GM23338 (cell line): Measurements from ENCODE around the gene PAIP2B. TPM values are rescaled to one million over a fixed set of nuclear protein-coding genes. Genes with fewer than 3 reads are reported as not detected.

Experiments
- ATAC-seq: fragments of 200-7000 bp; cut with Tn5 transposase; 3 replicates; pipeline ENCODE4 v1.9.1; 2020
- DNase-seq: peaks from one replicate; pipeline ENCODE4 v3.0.0-alpha.2; 2015; ENCODE audit warnings: low spot score
- H2AFZ ChIP-seq: fragments of 200-600 bp; sonication (generic); 2 replicates; pipeline ENCODE4 v1.8.0; 2016; ENCODE audit warnings: antibody characterized with exemption, mild to moderate bottlenecking, moderate library complexity
- H3F3A ChIP-seq: fragments of 200-600 bp; sonication (generic); replicated peaks from 2 replicates; pipeline ENCODE4 v1.8.0; 2017; ENCODE audit warnings: antibody characterized with exemption, mixed run types, low read depth
- H3K27ac ChIP-seq: fragments of 200-600 bp; sonication (generic); 2 replicates; pipeline ENCODE4 v1.6.1; 2016; ENCODE audit warnings: low read depth
- H3K27me3 ChIP-seq: fragments of 200-600 bp; sonication (generic); 2 replicates; pipeline ENCODE4 v1.8.0; 2016; ENCODE audit warnings: mild to moderate bottlenecking, mixed run types, moderate library complexity; ENCODE audit not compliant: insufficient read depth
- H3K36me3 ChIP-seq: fragments of 200-600 bp; sonication (generic); 2 replicates; pipeline ENCODE4 v1.8.0; 2016; ENCODE audit warnings: mild to moderate bottlenecking; ENCODE audit not compliant: insufficient read depth
- H3K4me1 ChIP-seq: fragments of 200-600 bp; sonication (generic); 2 replicates; pipeline ENCODE4 v1.8.0; 2016; ENCODE audit warnings: mild to moderate bottlenecking, moderate library complexity; ENCODE audit not compliant: insufficient read depth
- H3K4me2 ChIP-seq: fragments of 200-600 bp; sonication (generic); 2 replicates; pipeline ENCODE4 v1.7.1; 2017; ENCODE audit warnings: mixed run types
- H3K4me3 ChIP-seq: fragments of 200-600 bp; sonication (generic); 2 replicates; pipeline ENCODE4 v1.6.1; 2016; ENCODE audit warnings: mixed run types
- H3K79me2 ChIP-seq: fragments of 200-600 bp; sonication (generic); replicated peaks from 2 replicates; pipeline ENCODE4 v1.8.0; 2017; ENCODE audit warnings: mild to moderate bottlenecking; ENCODE audit not compliant: insufficient read depth
- H3K9me2 ChIP-seq: fragments of 200-600 bp; sonication (generic); 2 replicates; pipeline ENCODE4 v1.8.0; 2017; ENCODE audit not compliant: insufficient read depth
- H4K20me1 ChIP-seq: fragments of 200-600 bp; sonication (generic); replicated peaks from 2 replicates; pipeline ENCODE4 v1.8.0; 2017; ENCODE audit warnings: mild to moderate bottlenecking; ENCODE audit not compliant: insufficient read depth
- H3K27ac Mint-ChIP-seq: 2 replicates; pipeline ENCODE4 v1.8.0; 2020; ENCODE audit warnings: inconsistent platforms, mild to moderate bottlenecking, moderate library complexity, mixed read lengths
- H3K27me3 Mint-ChIP-seq: 3 replicates; pipeline ENCODE4 v1.8.0; 2022; ENCODE audit warnings: low read depth, mild to moderate bottlenecking, moderate library complexity, mixed read lengths, inconsistent platforms; ENCODE audit not compliant: insufficient read depth, poor library complexity
- H3K36me3 Mint-ChIP-seq: 3 replicates; pipeline ENCODE4 v1.8.0; 2021; ENCODE audit warnings: low read depth, mild to moderate bottlenecking, inconsistent platforms, moderate library complexity, mixed read lengths
- H3K4me1 Mint-ChIP-seq: 3 replicates; pipeline ENCODE4 v1.8.0; 2020; ENCODE audit warnings: mild to moderate bottlenecking, inconsistent platforms, mixed read lengths
- H3K4me3 Mint-ChIP-seq: 3 replicates; pipeline ENCODE4 v1.8.0; 2021; ENCODE audit warnings: moderate library complexity, mild to moderate bottlenecking, inconsistent platforms, mixed read lengths
- H3K9me3 Mint-ChIP-seq: 3 replicates; pipeline ENCODE4 v1.8.0; 2020; ENCODE audit warnings: moderate library complexity, mild to moderate bottlenecking, inconsistent platforms, mixed read lengths
- CREB1 ChIP-seq: fragments of 250-450 bp; sonication (Bioruptor Pico); IDR thresholded peaks from 2 replicates; pipeline ENCODE4 v1.5.0; 2020; ENCODE audit warnings: low read depth, mild to moderate bottlenecking, moderate library complexity
- EZH2 ChIP-seq: fragments of 200-600 bp; sonication (generic); IDR thresholded peaks from one replicate; pipeline ENCODE4 v1.8.0; 2017; ENCODE audit warnings: antibody characterized with exemption, mild to moderate bottlenecking, low read depth; ENCODE audit not compliant: unreplicated experiment
- EZH2phosphoT487 ChIP-seq: fragments of 200-600 bp; sonication (generic); IDR thresholded peaks from one replicate; pipeline ENCODE4 v1.8.1; 2018; ENCODE audit warnings: antibody characterized with exemption; ENCODE audit not compliant: unreplicated experiment
- JUNB ChIP-seq: IDR thresholded peaks from one replicate; pipeline ENCODE4 v1.6.1; 2016; ENCODE audit warnings: antibody characterized with exemption; ENCODE audit not compliant: unreplicated experiment
- NANOG ChIP-seq: IDR thresholded peaks from 2 replicates; pipeline ENCODE4 v1.6.1; 2016; ENCODE audit warnings: antibody characterized with exemption, borderline replicate concordance
- POLR2AphosphoS5 ChIP-seq: IDR thresholded peaks from 2 replicates; pipeline ENCODE4 v1.6.1; 2016; ENCODE audit warnings: antibody characterized with exemption, low read depth
- STAT1 ChIP-seq: IDR thresholded peaks from one replicate; pipeline ENCODE4 v1.6.1; 2016; ENCODE audit warnings: antibody characterized with exemption; ENCODE audit not compliant: unreplicated experiment
- ZNF114 ChIP-seq: fragments of 250-450 bp; sonication (Bioruptor Pico); IDR thresholded peaks from 2 replicates; pipeline ENCODE4 v1.5.0; 2020; ENCODE audit warnings: mild to moderate bottlenecking, moderate library complexity
- ZNF331 ChIP-seq: fragments of 250-450 bp; sonication (Bioruptor Pico); IDR thresholded peaks from 2 replicates; pipeline ENCODE4 v1.5.0; 2020; ENCODE audit warnings: low read depth, mild to moderate bottlenecking, moderate library complexity
- polyA plus RNA-seq: library from polyadenylated mRNA; unstranded; fragments of >200 nt; fragmentation: Nextera tagmentation; extraction: Ambion mirVana; gene quantifications from 2 replicates; pipeline ENCODE4 v1.2.1, GENCODE V29; 2016
- total RNA-seq: library from RNA; depleted of rRNA; stranded (reverse); fragments of >200 nt; shearing (Covaris generic); gene quantifications from 2 replicates; pipeline ENCODE4 v1.2.3, GENCODE V29; 2014
- TF ChIP-seq, protein P1 (sequence below): fragments of 250-450 bp; sonication (Bioruptor Pico); IDR thresholded peaks from 2 replicates; pipeline ENCODE4 v1.5.0; 2020; ENCODE audit warnings: mild to moderate bottlenecking, moderate library complexity
- TF ChIP-seq, protein P2 (sequence below): IDR thresholded peaks from 2 replicates; pipeline ENCODE4 v1.6.1; 2016; ENCODE audit warnings: antibody characterized with exemption
- TF ChIP-seq, protein P3 (sequence below), 2 experiments: fragments of 200-600 bp in 1 of 2; sonication (generic) in 1 of 2; conservative IDR thresholded peaks; 2 replicates each; pipeline versions ENCODE4 v1.5.1 to v1.6.1; 2016 to 2017; ENCODE audit warnings: antibody characterized with exemption in 2 of 2, low read depth in 2 of 2, mild to moderate bottlenecking in 2 of 2, moderate library complexity in 1 of 2
- TF ChIP-seq, protein P4 (sequence below): IDR thresholded peaks from one replicate; pipeline ENCODE4 v1.6.1; 2018; ENCODE audit warnings: antibody characterized with exemption; ENCODE audit not compliant: unreplicated experiment

PAIP2B gene
- total and polyA plus RNA-seq, 2 experiments from 2014 or later = 7.6 to 29.7 TPM

DNA sequence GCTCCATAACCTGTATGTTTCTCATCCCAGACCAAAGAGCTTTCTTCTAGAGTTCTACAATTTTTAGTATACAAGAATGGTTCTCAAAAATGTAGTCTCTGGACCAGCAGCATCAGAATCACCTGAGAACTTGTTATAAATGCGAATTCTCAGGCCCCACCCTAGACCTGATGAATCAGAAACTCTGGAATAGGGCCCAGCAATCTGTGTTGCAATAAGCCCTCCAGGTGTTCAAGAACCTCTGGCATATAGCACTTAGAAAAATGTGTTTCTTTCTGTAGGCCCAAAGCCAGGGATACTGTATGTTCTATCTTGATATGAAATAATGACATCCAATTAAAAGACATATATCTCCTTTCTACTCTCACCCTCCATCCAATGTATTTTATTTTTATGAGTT lies 10.4 kb downstream of the PAIP2B start:
- H3K9me2 ChIP-seq = no peaks in the 10 kb centered on the region
- H4K20me1 ChIP-seq = peaks cover 12% of the 10 kb centered on the region
- no peak overlapping the region for H3K27ac ChIP-seq
- H3K4me3 ChIP-seq = no peak overlapping the region
- H2AFZ ChIP-seq = no peak overlapping the region
- H3F3A ChIP-seq = no peaks in the 10 kb centered on the region
- Mint-ChIP-seq H3K27me3 (peaks cover 3% of the 10 kb centered on the region), H3K4me3 (no peak overlapping the region), H3K4me1 (no peaks in the 10 kb centered on the region), H3K9me3 (no peaks in the 10 kb centered on the region; the same call in 2 of the 3 replicates), H3K36me3 (0 out of 3 replicates have a peak, but pooled peaks cover 3% of the 10 kb centered on the region), H3K27ac (no peak overlapping the region)
- no peaks in the 10 kb centered on the region for H3K27me3 ChIP-seq
- no peaks in the 10 kb centered on the region for H3K4me1 ChIP-seq
- no peak overlapping the region for H3K4me2 ChIP-seq
- no peak for ATAC-seq
- TF ChIP-seq POLR2AphosphoS5 (no peak), NANOG (no peak), JUNB (no peak), EZH2 (no peak), CREB1 (CRISPR knock-in tag) (no peak), STAT1 (no peak), EZH2phosphoT487 (no peak), ZNF114 (no peak), ZNF331 (CRISPR knock-in tag) (no peak)
- TF ChIP-seq, protein P1, sequence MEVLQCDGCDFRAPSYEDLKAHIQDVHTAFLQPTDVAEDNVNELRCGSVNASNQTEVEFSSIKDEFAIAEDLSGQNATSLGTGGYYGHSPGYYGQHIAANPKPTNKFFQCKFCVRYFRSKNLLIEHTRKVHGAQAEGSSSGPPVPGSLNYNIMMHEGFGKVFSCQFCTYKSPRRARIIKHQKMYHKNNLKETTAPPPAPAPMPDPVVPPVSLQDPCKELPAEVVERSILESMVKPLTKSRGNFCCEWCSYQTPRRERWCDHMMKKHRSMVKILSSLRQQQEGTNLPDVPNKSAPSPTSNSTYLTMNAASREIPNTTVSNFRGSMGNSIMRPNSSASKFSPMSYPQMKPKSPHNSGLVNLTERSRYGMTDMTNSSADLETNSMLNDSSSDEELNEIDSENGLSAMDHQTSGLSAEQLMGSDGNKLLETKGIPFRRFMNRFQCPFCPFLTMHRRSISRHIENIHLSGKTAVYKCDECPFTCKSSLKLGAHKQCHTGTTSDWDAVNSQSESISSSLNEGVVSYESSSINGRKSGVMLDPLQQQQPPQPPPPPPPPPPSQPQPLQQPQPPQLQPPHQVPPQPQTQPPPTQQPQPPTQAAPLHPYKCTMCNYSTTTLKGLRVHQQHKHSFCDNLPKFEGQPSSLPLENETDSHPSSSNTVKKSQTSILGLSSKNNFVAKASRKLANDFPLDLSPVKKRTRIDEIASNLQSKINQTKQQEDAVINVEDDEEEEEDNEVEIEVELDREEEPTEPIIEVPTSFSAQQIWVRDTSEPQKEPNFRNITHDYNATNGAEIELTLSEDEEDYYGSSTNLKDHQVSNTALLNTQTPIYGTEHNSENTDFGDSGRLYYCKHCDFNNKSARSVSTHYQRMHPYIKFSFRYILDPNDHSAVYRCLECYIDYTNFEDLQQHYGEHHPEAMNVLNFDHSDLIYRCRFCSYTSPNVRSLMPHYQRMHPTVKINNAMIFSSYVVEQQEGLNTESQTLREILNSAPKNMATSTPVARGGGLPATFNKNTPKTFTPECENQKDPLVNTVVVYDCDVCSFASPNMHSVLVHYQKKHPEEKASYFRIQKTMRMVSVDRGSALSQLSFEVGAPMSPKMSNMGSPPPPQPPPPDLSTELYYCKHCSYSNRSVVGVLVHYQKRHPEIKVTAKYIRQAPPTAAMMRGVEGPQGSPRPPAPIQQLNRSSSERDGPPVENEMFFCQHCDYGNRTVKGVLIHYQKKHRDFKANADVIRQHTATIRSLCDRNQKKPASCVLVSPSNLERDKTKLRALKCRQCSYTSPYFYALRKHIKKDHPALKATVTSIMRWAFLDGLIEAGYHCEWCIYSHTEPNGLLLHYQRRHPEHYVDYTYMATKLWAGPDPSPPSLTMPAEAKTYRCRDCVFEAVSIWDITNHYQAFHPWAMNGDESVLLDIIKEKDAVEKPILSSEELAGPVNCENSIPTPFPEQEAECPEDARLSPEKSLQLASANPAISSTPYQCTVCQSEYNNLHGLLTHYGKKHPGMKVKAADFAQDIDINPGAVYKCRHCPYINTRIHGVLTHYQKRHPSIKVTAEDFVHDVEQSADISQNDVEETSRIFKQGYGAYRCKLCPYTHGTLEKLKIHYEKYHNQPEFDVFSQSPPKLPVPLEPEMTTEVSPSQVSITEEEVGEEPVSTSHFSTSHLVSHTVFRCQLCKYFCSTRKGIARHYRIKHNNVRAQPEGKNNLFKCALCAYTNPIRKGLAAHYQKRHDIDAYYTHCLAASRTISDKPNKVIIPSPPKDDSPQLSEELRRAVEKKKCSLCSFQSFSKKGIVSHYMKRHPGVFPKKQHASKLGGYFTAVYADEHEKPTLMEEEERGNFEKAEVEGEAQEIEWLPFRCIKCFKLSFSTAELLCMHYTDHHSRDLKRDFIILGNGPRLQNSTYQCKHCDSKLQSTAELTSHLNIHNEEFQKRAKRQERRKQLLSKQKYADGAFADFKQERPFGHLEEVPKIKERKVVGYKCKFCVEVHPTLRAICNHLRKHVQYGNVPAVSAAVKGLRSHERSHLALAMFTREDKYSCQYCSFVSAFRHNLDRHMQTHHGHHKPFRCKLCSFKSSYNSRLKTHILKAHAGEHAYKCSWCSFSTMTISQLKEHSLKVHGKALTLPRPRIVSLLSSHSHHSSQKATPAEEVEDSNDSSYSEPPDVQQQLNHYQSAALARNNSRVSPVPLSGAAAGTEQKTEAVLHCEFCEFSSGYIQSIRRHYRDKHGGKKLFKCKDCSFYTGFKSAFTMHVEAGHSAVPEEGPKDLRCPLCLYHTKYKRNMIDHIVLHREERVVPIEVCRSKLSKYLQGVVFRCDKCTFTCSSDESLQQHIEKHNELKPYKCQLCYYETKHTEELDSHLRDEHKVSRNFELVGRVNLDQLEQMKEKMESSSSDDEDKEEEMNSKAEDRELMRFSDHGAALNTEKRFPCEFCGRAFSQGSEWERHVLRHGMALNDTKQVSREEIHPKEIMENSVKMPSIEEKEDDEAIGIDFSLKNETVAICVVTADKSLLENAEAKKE (CRISPR knock-in tag) = no peak
- TF ChIP-seq, protein P2, sequence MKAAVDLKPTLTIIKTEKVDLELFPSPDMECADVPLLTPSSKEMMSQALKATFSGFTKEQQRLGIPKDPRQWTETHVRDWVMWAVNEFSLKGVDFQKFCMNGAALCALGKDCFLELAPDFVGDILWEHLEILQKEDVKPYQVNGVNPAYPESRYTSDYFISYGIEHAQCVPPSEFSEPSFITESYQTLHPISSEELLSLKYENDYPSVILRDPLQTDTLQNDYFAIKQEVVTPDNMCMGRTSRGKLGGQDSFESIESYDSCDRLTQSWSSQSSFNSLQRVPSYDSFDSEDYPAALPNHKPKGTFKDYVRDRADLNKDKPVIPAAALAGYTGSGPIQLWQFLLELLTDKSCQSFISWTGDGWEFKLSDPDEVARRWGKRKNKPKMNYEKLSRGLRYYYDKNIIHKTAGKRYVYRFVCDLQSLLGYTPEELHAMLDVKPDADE = no peak
- TF ChIP-seq, protein P3, sequence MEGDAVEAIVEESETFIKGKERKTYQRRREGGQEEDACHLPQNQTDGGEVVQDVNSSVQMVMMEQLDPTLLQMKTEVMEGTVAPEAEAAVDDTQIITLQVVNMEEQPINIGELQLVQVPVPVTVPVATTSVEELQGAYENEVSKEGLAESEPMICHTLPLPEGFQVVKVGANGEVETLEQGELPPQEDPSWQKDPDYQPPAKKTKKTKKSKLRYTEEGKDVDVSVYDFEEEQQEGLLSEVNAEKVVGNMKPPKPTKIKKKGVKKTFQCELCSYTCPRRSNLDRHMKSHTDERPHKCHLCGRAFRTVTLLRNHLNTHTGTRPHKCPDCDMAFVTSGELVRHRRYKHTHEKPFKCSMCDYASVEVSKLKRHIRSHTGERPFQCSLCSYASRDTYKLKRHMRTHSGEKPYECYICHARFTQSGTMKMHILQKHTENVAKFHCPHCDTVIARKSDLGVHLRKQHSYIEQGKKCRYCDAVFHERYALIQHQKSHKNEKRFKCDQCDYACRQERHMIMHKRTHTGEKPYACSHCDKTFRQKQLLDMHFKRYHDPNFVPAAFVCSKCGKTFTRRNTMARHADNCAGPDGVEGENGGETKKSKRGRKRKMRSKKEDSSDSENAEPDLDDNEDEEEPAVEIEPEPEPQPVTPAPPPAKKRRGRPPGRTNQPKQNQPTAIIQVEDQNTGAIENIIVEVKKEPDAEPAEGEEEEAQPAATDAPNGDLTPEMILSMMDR (conservative IDR thresholded peaks at IDR 0.05; ENCODE audit: low read depth in 2 of 2) = no peak
- TF ChIP-seq, protein P4, sequence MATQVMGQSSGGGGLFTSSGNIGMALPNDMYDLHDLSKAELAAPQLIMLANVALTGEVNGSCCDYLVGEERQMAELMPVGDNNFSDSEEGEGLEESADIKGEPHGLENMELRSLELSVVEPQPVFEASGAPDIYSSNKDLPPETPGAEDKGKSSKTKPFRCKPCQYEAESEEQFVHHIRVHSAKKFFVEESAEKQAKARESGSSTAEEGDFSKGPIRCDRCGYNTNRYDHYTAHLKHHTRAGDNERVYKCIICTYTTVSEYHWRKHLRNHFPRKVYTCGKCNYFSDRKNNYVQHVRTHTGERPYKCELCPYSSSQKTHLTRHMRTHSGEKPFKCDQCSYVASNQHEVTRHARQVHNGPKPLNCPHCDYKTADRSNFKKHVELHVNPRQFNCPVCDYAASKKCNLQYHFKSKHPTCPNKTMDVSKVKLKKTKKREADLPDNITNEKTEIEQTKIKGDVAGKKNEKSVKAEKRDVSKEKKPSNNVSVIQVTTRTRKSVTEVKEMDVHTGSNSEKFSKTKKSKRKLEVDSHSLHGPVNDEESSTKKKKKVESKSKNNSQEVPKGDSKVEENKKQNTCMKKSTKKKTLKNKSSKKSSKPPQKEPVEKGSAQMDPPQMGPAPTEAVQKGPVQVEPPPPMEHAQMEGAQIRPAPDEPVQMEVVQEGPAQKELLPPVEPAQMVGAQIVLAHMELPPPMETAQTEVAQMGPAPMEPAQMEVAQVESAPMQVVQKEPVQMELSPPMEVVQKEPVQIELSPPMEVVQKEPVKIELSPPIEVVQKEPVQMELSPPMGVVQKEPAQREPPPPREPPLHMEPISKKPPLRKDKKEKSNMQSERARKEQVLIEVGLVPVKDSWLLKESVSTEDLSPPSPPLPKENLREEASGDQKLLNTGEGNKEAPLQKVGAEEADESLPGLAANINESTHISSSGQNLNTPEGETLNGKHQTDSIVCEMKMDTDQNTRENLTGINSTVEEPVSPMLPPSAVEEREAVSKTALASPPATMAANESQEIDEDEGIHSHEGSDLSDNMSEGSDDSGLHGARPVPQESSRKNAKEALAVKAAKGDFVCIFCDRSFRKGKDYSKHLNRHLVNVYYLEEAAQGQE = no peak
- DNase-seq = no peak
- H3K36me3 ChIP-seq = no peaks in the 10 kb centered on the region; the same call in 1 of the 2 replicates
- H3K79me2 ChIP-seq = peaks cover 21% of the 10 kb centered on the region
